Natural killer cell (primary cell): ENCODE measurements around the gene CASTOR1. TPM values are rescaled to one million over a fixed set of nuclear protein-coding genes. Genes with fewer than 3 reads are reported as not detected.

Experiments used
- ATAC-seq, 3 donors: fragments of 150-1000 bp in 2 of 3; fragments of 200-7000 bp in 1 of 3; cut with Tn5 transposase; 1 replicate in 1 of 3; 2 replicates in 2 of 3; pipeline ENCODE4 v1.10.0; 2021; ENCODE audit warnings: mild to moderate bottlenecking in 2 of 3, moderate library complexity in 2 of 3
- DNase-seq, 2 donors: peaks; one replicate each; pipeline versions ENCODE4 v3.0.0 to v3.0.0-alpha.2; 2013 to 2021; ENCODE audit warnings: mixed read lengths in 1 of 2
- H3K27ac ChIP-seq: one replicate; pipeline ENCODE4 v1.5.1; 2013; ENCODE audit warnings: mild to moderate bottlenecking, low read length
- H3K27me3 ChIP-seq: one replicate; pipeline ENCODE4 v1.6.1; 2013; ENCODE audit warnings: low read length; ENCODE audit not compliant: control insufficient read depth, insufficient read depth
- H3K36me3 ChIP-seq: one replicate; pipeline ENCODE4 v1.6.1; 2013; ENCODE audit warnings: low read length; ENCODE audit not compliant: control insufficient read depth, insufficient read depth
- H3K4me1 ChIP-seq: one replicate; pipeline ENCODE4 v1.6.1; 2013; ENCODE audit warnings: low read length; ENCODE audit not compliant: control insufficient read depth, insufficient read depth
- H3K4me3 ChIP-seq: one replicate; pipeline ENCODE4 v1.5.1; 2013; ENCODE audit warnings: low read length
- H3K9me3 ChIP-seq: one replicate; pipeline ENCODE4 v1.6.1; 2013; ENCODE audit warnings: low read length; ENCODE audit not compliant: control insufficient read depth, insufficient read depth
- H3K27ac Mint-ChIP-seq, 2 donors: one replicate each; pipeline ENCODE4 v1.8.0; 2022; ENCODE audit warnings: mild to moderate bottlenecking in 2 of 2, mixed read lengths in 2 of 2, moderate library complexity in 1 of 2
- H3K27me3 Mint-ChIP-seq, 2 donors: one replicate each; pipeline ENCODE4 v1.8.0; 2022; ENCODE audit warnings: low read depth in 2 of 2, mixed read lengths in 2 of 2
- H3K36me3 Mint-ChIP-seq: one replicate; pipeline ENCODE4 v1.8.0; 2022; ENCODE audit warnings: mixed read lengths
- H3K4me1 Mint-ChIP-seq, 2 donors: one replicate each; pipeline ENCODE4 v1.8.0; 2022; ENCODE audit warnings: mixed read lengths in 2 of 2
- H3K4me3 Mint-ChIP-seq: one replicate; pipeline ENCODE4 v1.8.0; 2022; ENCODE audit warnings: mild to moderate bottlenecking, moderate library complexity, mixed read lengths
- H3K9me3 Mint-ChIP-seq, 2 donors: one replicate each; pipeline ENCODE4 v1.8.0; 2022; ENCODE audit warnings: mixed read lengths in 2 of 2
- WGBS: methylation state at CpG from one replicate; pipeline ENCODE4 v1.1.7; 2013; ENCODE audit warnings: missing lambda C conversion rate; ENCODE audit not compliant: insufficient coverage; 5-methylcytosine and 5-hydroxymethylcytosine counted together
- intact Hi-C: fragments of 100-400 bp; cut with micrococcal nuclease; formaldehyde crosslinking; loops from one replicate; pipeline ENCODE4 v1.14.2; 2022
- total RNA-seq, 4 donors: library from RNA; stranded (reverse); fragments of 120-200 nt in 1 of 4; gene quantifications; one replicate each; pipeline versions ENCODE4 v1.2.3 to v1.2.4, GENCODE V29; 2013 to 2022
- TF ChIP-seq, protein P1 (sequence below): fragments of 200-600 bp; IDR thresholded peaks from one replicate; pipeline ENCODE4 v1.8.0; 2022; ENCODE audit warnings: antibody characterized with exemption

The CASTOR1 gene
- total RNA-seq, 3 donors from 2014 or later (not counting 1 experiment from before 2014, with no cell fraction given): 7.0 to 11.9 (median 8.8) TPM

- H3K36me3 ChIP-seq: peaks cover 12% of the 10 kb centered on the region
- H3K9me3 ChIP-seq: no peaks in the 10 kb centered on the region
- Mint-ChIP-seq H3K9me3 (no peaks in the 10 kb centered on the region), H3K27me3 (no peaks in the 10 kb centered on the region), H3K27ac (peak overlapping the region; percentile 97 to 99), H3K4me3 (peak overlapping the region; percentile 92), H3K36me3 (no peaks in the 10 kb centered on the region), H3K4me1 (peaks cover 40 to 62% of the 10 kb centered on the region in 2 donors)
- H3K4me3 ChIP-seq: peak overlapping the region; percentile 73
- H3K4me1 ChIP-seq: peaks cover 66% of the 10 kb centered on the region
- H3K27me3 ChIP-seq: no peaks in the 10 kb centered on the region
- peak overlapping the region; percentile 98 for H3K27ac ChIP-seq
- DNase-seq: no peak
- 79% methylated on average over 9 of the region's 9 CpGs for whole genome bisulfite sequencing
- TF ChIP-seq, protein P1, sequence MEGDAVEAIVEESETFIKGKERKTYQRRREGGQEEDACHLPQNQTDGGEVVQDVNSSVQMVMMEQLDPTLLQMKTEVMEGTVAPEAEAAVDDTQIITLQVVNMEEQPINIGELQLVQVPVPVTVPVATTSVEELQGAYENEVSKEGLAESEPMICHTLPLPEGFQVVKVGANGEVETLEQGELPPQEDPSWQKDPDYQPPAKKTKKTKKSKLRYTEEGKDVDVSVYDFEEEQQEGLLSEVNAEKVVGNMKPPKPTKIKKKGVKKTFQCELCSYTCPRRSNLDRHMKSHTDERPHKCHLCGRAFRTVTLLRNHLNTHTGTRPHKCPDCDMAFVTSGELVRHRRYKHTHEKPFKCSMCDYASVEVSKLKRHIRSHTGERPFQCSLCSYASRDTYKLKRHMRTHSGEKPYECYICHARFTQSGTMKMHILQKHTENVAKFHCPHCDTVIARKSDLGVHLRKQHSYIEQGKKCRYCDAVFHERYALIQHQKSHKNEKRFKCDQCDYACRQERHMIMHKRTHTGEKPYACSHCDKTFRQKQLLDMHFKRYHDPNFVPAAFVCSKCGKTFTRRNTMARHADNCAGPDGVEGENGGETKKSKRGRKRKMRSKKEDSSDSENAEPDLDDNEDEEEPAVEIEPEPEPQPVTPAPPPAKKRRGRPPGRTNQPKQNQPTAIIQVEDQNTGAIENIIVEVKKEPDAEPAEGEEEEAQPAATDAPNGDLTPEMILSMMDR: no peak
- ATAC-seq: no peak
- intact Hi-C loops: loop anchor here (5.0 kb wide), 1 partner anchor 1027 kb away; the partner anchor contains the start of gene PIK3IP1
Observed at GRCh38 chr22:30265131-30265720, 24.1 kb downstream of the CASTOR1 start.

DNA sequence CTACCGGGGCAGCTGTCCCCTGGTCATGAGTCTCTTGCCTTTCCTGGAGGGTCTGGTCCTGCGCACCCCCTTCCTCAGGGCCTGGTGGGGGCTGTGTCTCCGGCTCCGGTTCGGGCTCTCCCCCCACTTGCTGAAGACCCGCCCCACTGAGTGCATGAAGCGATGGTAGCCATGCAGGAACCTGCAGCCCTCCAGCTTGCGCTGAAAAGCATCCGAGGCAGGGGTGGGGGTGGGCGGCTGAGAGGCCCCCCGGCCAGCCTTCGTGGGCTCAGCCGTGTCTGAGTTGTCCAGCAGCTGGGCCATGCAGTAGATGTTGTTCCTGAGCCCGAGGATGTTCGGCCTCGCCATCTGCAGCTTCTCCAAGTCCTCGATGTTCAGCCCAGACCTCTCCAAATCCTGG, 25.4 kb downstream of the CASTOR1 start:
- Mint-ChIP-seq H3K4me3 (no peak overlapping the region), H3K27ac (peak overlapping the region; percentile 97 to 99), H3K36me3 (no peaks in the 10 kb centered on the region), H3K27me3 (no peaks in the 10 kb centered on the region), H3K4me1 (peaks cover 35 to 59% of the 10 kb centered on the region in 2 donors), H3K9me3 (no peaks in the 10 kb centered on the region)
- Histone ChIP-seq H3K27me3 (no peaks in the 10 kb centered on the region), H3K27ac (no peak overlapping the region), H3K9me3 (no peaks in the 10 kb centered on the region), H3K4me1 (peaks cover 66% of the 10 kb centered on the region), H3K4me3 (no peak overlapping the region), H3K36me3 (peaks cover 12% of the 10 kb centered on the region)
- TF ChIP-seq, protein P1: no peak
- intact Hi-C loops: loop anchor here (1.0 kb wide), 1 partner anchor 23 kb away; no protein-coding TSS in a partner anchor
- no peak for DNase-seq
- no peak for ATAC-seq
- WGBS: 95% methylated on average over 17 of the region's 17 CpGs

GRCh38 chr22:30262917-30263741, 26.2 kb downstream of the CASTOR1 start:
- H3K4me3 ChIP-seq: no peak overlapping the region
- H3K36me3 Mint-ChIP-seq: no peaks in the 10 kb centered on the region
- DNase-seq (peak; percentile 76 to 88), ATAC-seq (no peak)
- peaks cover 29 to 52% of the 10 kb centered on the region in 2 donors for H3K4me1 Mint-ChIP-seq
- H3K27ac ChIP-seq: no peak overlapping the region
- no peaks in the 10 kb centered on the region for H3K9me3 ChIP-seq
- no peaks in the 10 kb centered on the region for H3K9me3 Mint-ChIP-seq
- no peaks in the 10 kb centered on the region for H3K27me3 Mint-ChIP-seq
- H3K4me1 ChIP-seq: peaks cover 61% of the 10 kb centered on the region
- TF ChIP-seq, protein P1: peak; percentile 100
- H3K36me3 ChIP-seq: peaks cover 12% of the 10 kb centered on the region
- H3K27me3 ChIP-seq: no peaks in the 10 kb centered on the region
- peak overlapping the region; percentile 34 to 84 for H3K27ac Mint-ChIP-seq
- peak overlapping the region; percentile 28 for H3K4me3 Mint-ChIP-seq
- intact Hi-C loops: loop anchor here (1.0 kb wide), 1 partner anchor 24 kb away; no protein-coding TSS in a partner anchor
- WGBS: 30% methylated on average over 27 of the region's 27 CpGs
